ENCODE data around the gene SERPINH1.

SERPINH1 gene

GRCh38 chr11:75541193-75542087, 20.6 kb upstream of the SERPINH1 start:
- DNase-seq (ENCODE audit: low spot score) = no peak
- TF ChIP-seq CTCF (IDR thresholded peaks at IDR 0.05; ENCODE audit: extremely low read depth, missing control alignments) = no peak

- no peak for DNase-seq (ENCODE audit: low spot score)
- no peak for TF ChIP-seq CTCF (IDR thresholded peaks at IDR 0.05; ENCODE audit: extremely low read depth, missing control alignments)
These were observed 20.0 kb upstream of the SERPINH1 start for GRCh38 chr11:75542088-75542438.

- no peak for TF ChIP-seq CTCF (IDR thresholded peaks at IDR 0.05; ENCODE audit: extremely low read depth, missing control alignments)
- no peak for DNase-seq (ENCODE audit: low spot score)
These were observed 18.2 kb upstream of the SERPINH1 start for GRCh38 chr11:75543806-75544205.

- no peak for DNase-seq (ENCODE audit: low spot score)
- no peak for TF ChIP-seq CTCF (IDR thresholded peaks at IDR 0.05; ENCODE audit: extremely low read depth, missing control alignments)
These were observed 14.9 kb upstream of the SERPINH1 start for GRCh38 chr11:75547177-75547576.

GRCh38 chr11:75547617-75548058, 14.4 kb upstream of the SERPINH1 start:
- peak; percentile 27 for TF ChIP-seq CTCF (IDR thresholded peaks at IDR 0.05; ENCODE audit: extremely low read depth, missing control alignments)
- peak; percentile 77 for DNase-seq (ENCODE audit: low spot score)

- no peak for TF ChIP-seq CTCF (IDR thresholded peaks at IDR 0.05; ENCODE audit: extremely low read depth, missing control alignments)
- DNase-seq (ENCODE audit: low spot score) = no peak
These were observed 13.3 kb upstream of the SERPINH1 start for GRCh38 chr11:75548595-75549272.

GRCh38 chr11:75549370-75549958, 12.6 kb upstream of the SERPINH1 start:
- TF ChIP-seq CTCF (IDR thresholded peaks at IDR 0.05; ENCODE audit: extremely low read depth, missing control alignments) = no peak

More at GRCh38 chr11:75549370-75549958, 12.6 kb upstream of the SERPINH1 start:
- no peak for DNase-seq (ENCODE audit: low spot score)

Data from GM20000 (cell line).